ENCODE data around the gene PCDH1.

PCDH1 gene

DNA sequence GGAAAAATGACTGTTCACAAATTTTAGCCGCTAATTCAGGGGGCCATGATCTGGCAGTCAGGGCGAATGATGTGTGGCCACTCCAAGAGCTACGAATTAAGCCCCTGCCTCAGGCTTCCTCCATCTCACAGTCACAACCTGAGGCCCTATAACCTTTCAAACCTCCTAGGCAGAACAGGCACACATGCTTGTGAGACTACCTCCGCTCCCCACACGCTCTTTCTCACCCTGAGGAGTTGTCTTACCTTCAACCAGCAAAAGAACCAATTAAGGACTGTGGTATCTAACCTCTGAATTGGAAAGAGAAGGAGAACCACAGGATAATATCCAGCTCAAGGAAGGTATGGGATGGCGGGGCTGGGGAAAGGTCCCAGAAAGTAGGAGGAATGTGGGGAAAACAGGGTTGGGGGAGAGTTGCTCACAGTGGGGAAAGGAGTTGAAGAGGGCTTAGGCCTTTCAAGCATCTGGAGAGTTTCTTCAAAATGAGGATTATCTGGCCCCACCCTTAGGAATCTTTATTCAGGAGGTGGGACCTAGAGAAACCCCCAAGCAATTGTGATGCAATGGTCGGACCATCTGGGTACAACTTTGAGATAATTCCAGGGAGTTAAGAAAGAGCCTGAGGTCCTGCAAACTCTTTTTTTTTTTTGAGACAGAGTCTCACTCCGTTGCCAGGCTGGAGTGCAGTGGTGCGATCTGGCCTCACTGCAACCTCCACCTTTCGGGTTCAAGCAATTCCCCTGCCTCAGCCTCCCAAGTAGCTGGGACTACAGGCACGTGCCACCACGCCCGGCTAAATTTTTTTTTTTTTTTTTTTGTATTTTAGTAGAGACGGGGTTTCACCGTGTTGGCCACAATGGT is 5.5 kb downstream of the PCDH1 start:
- FAIRE-seq = no peak

DNA sequence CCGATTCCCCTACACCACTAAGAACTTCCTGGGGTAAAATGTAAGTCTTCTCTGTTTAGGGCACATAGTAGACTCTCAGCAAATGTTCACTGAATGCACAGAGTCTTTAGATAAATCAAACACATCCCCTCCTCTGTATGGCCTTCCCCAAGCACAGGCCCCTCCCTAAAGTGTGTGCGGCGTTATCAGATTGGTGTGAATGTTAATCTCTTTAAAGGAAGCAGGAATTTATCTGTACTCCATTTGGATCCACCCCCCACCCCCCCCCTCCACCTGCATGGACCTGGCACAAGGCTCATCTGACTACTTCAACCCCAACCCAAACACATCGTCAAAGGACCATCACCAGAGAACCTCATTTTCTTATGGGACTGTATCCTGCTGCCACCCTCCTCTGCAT is 6.3 kb downstream of the PCDH1 start:
- FAIRE-seq = no peak

DNA sequence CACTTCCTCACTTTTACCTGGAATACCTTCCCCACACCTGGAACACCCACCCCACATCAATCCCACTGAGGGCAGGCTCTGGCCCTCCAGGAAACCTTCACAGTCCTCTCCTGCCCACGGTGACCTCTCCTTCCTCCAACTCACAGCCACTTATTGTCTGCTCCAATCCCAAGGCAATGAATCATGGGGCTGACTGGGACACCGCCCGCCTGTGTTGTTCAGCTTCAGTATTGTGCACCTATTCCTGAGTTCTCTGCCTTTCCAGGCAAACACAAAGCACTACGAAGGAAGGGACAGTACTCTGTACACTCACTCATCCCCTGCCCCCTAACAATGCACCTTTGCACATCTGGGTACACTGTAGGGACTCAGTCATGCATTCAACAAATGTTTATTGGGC is 7.3 kb downstream of the PCDH1 start:
- no peak for FAIRE-seq

DNA sequence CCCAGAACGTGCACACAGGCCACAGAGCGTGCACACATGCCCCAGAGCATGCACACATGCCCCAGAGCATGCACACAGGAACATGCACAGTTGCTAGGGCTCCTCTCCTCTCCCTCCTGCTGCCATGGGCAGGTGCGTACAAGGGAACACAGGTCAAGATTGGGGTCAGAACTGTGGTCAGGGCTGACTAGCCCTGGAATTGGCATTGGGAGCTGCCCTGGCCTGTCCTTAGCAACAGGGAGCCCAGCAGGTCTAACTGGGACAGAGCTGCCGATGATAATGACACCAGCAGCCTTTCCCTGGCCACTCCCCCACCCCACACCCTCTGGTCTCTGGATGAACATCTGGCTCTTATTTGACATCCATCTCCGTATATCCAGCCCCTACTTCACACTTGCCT is 8.0 kb downstream of the PCDH1 start:
- FAIRE-seq = no peak

DNA sequence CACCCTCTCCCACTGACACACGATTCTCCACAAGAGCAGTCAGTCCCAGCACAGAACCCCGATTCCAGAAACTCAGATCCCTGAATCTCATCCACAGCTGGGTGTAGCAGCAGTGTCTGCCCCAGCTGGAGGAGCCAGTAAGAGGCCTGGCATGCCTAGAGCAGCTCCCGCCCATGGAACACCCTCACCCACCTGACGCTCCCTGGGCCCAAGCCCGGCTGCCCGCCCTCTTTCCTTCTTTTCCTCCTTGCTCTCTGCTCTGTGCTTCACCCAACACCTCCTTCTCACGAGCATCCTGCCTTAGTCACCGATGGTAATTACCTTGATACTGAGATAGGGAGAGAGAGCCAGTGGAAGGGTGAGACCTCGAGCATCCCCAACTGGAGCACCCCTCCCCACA is 8.7 kb downstream of the PCDH1 start:
- no peak for FAIRE-seq

DNA sequence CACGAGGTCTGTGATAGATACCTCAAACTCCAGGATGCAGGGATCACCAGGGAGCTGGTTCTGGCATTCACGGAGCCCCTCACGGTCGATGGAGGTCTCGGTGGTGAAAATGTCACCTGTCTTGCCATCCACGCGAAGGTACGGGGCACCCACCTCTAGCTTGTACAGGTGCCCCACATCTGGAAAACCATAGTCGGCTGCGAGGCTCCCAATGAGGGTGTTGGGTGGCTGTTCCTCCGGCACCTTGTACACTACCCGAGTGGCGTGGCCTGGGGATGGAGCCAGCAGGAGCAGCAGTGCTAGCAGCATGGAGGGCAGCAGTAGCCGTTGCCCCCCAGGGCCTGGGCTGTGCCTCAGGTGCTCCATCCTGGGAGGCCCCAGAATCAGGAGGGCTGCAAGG is 9.2 kb downstream of the PCDH1 start:
- FAIRE-seq = no peak

DNA sequence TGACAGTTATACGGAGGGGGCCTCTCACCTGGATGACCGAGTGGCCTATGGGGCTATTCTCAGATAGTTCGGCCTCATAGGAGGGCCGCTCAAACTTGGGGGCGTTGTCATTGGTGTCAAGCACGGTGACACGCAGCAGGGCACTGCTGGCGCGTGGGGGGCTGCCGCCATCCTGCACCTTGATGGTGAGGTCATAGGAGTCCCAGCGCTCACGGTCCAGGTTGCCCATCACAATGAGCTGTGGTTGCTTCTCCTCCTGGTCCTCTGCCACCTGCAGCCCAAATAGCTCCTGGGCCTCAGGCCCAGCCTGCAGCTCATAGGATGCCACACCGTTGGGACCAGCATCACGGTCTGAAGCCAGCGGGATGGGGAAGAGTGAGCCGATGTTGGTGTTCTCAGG is 9.7 kb downstream of the PCDH1 start:
- no peak for FAIRE-seq

DNA sequence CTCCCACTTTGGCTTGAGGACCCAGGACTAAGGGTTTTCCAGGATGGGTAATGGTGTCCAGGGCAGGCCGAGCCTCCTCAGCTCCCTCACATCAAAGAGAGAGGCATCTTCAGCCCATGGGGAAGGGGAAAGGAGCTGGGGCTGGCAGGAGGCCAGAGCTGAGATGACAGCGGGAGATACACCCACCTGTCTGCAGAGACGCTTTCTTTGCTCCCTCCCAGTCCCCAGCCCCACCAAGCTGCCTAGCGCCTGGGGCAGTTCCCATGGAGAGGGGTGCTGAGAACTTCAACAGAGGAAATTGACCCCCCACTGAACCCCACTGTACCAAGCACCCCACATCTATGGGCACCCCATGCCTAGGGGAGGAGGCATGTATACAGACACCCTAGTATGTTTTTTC is 10.6 kb downstream of the PCDH1 start:
- FAIRE-seq = no peak

DNA sequence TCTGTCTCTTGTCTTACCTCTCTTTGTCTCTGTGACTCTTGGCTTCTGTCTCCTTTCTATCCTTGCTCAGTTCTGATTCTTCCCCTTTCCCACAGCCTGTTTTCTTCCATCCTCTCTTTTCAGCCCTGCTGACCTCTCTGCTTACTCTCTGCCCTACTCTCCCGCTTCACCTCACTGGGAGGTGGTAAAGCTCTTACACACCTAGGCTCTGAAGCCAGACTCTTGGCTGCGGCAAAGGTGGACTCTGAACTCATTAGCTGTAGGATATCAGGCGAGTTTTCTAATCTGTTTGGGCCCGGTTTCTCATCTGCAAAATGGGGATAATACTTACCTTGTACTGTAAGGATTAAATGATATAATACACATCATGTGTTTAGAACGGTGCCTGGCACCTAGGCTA is 11.1 kb downstream of the PCDH1 start:
- FAIRE-seq = no peak

DNA sequence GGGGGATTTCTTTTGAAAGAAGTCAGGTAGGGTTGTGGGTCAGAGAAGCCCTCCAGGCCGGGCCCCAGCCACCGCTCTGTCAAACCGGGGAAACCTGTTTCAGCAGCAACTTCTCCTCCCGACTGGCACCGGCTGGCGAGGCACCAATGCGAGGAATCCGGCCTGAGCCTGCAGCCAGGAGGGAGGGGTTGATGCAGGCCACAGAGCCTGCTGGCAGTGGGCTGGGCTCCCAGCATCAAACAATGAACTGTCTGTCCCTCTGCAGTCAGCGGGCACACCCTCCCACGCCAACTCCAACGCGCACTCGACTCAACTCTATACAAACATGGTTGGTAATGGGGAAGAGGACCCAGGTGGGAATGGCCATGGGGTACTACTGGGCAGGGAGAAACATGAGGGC is 12.1 kb downstream of the PCDH1 start:
- FAIRE-seq = no peak

DNA sequence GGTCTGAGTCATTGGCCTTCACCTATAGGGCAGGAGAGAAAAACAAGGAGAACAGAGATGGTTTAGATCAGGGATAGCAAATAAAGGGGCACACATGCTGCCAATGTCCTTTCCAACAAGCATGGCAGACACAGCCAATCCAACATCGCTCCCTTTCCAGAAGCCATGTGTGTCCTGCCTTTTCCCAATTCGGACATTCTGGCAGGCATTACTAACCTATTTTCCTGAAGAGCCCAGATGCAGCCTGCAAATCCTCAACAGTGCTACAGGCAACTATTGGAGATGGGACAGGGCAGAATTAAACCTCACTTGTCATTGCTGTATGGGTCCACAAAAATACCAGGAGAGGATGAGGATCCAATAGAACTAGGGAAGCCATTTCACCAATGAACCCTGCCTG is 12.8 kb downstream of the PCDH1 start:
- no peak for FAIRE-seq

DNA sequence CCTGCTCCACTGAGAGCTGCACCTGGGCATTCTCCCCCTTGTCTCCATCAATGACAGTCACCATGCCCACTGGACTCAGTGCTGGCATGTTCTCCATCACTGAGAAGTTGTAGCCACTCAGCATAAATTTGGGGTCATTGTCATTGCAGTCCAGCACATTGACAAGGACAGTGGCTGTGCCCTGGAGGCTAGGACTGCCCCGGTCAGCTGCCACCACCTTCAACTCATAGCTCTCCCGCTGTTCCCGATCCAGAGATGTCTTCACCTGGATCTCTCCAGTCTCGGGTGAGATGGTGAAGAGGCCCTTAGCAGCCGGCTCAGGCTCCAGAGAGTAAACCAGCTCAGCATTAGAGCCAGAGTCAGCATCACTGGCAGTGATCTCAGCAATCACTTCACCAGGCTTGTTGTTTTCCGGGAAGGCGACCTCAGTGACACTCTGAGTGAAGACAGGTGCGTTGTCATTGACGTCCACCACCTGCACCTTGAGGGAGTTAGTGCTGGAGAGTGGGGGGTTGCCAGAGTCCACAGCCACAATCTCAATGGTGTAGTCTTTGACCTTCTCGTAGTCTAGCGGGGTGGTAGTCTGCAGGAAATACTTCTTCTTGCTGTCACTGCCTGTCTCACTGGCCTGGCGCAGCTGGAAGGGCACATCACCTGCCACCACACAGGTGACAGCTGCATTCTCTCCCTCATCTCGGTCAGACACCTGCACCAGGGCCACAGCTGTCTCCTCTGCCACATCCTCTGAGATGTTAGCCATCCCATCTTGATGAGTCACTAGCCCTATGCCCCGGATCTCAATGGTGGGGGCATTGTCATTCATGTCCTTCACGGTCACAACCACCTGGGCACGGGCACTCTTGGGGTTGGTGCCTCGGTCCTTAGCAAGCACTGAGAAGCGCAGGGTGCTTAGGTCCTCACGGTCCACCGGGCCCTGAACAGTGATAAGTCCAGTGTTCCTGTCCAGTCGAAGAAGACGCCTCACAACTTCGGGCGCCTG is 13.5 kb downstream of the PCDH1 start:
- FAIRE-seq = no peak

DNA sequence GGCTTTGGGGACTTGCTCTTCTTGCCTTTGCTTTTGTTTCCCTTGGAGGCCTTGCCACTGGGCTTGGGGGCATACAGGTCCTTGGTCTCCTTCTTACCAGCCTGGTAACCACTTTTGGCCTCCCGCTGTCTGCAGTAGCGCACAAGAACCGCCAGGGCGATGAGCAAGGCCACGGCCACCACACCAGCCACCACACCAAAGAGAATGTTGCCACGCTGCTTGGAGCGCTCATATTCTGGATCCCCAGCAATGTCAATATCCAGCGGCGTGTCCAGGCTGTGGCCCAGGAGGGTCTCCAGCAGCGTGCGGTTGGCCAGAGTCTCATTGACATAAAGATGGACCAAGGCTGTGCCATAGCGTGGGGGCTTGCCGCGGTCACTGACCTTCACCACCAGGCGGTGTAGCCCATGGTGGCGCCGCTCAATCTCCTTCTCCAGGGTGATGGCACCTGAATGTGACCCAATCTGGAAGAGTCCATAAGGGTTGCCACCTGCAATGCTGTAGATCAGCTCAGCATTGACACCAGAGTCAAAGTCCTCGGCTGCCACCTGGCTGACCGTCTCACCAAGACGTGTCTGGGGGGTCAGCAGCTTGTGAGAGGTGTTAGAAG is 14.5 kb downstream of the PCDH1 start:
- FAIRE-seq = no peak

DNA sequence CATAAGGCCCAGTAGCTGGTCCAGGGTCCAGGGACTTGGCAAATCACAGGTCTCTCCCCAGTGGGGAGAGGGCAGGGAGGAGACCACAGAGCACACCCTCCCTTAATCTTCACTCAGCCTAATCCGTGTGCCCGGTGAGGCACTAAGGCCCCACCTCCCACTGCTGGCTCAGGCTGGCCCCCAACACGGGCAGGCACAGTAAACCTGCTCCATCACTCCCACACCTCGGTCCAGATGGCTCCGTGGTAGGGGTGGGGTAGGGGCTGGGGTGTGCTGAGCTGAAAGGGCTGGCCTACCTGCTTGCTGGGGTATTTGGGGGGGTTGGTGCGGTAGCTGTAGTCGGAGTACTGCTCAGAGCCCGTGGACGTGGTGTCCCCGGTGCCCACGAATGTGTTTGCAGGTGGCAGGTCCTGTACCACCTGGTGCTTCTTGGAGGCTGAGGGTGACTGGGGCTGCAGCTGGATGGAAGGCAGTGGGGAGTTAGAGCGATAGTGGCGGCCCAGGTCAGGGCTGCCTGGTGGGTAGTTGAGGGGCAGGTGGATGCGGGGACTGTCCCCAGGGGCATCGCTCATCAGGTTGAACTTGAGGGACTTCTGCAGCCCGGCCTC is 15.2 kb downstream of the PCDH1 start:
- no peak for FAIRE-seq

DNA sequence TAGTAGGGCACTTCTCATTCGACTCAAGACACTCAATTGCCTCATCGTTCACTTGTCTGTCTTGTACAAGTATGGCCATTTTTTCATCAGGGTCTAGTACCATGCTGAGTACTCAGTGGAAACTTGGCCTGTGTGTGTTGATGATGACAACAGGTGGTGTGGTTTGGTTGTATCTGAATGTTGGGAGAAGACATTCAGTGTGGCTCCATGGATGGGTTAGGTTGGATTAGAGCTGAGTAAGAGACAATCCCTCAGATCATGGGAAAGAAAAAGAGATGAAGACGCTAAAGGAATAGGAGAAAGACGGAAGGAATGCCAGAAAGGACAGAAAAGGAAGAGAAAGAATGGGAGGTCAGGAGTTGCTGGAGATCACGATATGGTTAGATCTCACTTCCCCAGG is 17.0 kb downstream of the PCDH1 start:
- no peak for FAIRE-seq

DNA sequence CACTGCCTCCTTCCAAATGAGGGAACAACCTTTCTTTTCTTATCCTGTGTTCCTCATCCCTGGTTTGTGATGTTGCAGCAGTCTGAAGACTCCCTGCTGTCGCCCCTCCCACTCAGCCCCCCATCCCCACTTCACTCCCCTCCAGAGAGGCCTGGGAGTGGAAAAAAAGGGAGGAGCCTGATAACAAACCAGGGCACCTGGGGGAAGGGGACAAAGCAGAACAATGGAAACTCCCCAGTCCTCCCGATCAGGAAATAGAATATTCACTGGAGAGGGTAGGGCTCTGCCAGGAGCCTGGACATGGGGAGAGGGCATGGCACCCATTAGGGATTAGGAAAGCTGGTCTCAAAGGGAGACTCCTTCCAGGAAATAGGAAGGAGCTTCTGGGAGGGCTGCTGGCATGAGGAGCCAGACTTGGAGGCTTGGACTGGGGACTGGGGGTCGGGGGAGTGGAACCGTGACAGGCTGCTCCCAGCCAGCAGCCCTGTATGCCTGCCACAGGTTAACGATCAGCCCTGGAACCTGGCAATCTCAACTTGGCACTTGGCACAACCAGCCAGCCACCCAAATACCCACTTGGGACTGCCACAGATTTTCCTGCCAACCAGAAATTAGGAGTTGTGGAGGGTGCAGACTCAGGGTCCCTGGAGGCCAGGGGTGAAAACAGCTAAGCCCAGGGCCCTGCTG is 20.0 kb downstream of the PCDH1 start:
- FAIRE-seq = no peak

DNA sequence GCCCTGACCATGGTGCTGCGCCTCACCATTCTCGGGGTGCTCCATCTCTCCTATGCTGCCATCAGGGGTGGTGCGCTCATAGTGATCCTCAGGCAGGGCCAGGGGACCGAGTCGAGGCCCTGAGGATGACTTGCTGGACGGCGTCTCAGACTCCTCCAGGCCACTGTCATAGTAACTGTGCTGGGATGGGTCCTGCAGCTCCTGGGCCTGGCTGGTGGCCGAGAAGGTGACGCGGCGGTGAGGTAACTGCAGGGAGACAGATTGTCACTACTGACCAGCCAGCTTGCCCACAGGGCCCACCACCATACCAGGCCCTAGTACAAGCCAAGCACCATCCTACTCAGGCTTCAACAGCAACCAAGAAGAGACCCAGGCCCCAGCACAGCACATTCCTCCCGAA is 21.0 kb downstream of the PCDH1 start:
- no peak for FAIRE-seq

DNA sequence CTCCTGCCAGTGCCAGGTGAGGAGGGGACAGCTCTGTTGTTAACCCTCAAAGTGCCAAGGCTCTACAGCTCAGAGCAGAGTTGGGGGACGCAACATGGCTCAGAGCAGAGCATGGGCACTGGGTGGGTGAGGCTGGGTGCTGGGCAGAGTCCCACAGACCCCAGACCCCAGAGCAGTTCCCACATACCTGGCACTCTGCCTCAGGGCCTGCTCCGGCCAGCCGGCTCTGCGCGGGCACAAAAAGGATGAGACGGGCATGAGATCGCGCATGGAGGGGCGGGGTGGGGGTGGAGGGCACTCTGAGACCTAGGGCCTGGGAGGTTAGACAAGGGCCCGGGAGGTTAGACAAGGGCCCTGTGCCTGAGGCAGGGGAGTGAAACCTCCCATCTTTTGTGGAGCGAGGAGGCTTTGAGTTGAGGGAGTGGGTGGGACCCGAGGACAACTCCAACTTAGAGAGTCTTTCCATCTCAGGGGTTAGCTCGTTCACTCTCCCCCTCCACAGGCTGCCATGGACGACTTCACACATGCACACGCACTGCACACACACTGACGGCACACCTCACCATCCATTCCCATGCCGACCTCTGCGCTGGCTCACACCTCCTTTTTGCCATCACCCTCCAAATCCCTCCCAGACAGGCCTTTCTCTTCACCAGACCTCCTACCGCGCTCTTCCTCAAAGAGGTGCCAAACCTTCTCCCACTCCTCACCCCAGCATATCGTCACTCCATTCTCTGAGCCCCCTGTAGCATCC is 22.0 kb downstream of the PCDH1 start:
- no peak for FAIRE-seq

DNA sequence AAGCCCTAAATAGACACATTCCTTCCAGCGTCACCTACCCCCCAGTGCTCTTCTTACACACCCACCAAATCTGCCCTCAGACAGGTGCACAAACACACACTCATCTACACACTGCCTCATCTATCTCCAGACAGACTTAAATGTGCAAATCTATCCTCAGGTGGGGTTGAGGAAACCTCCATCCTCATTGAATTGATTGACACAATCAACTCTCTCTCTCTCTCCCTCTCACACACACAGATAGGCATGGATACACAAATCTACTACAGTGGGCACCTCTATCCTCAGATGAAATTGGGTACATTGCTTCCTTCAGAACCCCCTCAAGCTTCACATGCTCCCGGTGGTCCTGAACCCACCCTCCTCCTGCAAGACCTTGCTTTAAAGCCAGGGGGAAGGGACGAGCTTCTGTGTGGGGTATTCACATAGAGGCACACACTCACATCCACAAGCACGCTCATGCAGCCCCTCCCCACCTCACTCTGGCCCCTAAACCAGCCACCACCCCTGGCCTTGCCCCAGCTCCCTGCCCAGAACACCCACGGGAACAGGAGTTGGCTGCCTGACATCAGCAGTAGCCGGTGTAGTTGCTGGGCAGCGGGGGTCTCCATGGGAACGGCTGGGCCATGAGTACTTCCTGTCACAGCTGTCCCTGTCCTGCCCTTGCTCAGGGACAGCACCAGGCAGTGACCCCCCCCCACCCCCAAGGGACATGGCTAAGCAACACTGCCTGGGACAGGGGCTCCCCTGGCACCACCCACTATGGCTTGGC is 22.8 kb downstream of the PCDH1 start:
- FAIRE-seq = no peak

DNA sequence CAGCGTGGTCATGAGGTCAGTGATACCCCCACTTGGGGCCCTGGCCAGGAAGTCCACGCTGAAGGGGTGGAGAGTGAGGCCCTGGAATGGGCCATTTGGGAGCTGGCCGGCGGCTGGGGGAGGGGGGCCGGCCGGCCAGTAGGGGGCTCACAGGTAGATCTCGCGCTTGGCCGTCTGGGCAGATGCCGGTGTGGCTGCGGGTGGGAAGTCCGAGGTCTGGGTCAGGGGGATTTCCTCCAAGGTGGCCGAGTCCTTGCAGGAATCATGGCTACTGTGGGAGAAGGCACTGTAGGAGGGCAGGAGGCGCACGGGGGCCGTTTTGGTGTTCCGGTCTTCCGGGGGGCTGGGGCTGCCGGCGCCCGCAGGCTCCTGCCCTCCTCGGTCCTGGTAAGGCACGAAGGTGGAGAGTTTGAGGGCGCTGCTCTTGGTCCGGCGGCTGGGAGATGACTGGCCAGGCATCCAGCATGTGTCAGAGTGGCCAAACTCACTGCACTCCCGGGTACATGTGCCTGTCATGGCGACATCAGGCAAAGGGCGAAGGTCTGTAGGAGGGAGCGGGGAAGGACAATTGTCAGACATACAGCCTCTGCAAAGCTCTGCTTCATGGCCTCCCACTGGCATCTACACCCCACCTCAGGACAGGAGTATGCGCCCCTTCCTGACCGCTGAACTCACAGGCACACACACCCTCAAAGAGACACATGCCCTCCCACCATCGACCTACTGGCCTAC is 24.1 kb downstream of the PCDH1 start:
- FAIRE-seq = no peak
